ENCODE measurements around the gene RAMP3. TPM values are rescaled to one million over a fixed set of nuclear protein-coding genes. Genes with fewer than 3 reads are reported as not detected.
A peak's percentile ranks its signal among the peaks of the same experiment; 100 is the strongest.

RAMP3 gene
- total RNA-seq, 6 experiments from 2014 or later, result 3.6 to 25.9 (median 23.4) TPM

DNA sequence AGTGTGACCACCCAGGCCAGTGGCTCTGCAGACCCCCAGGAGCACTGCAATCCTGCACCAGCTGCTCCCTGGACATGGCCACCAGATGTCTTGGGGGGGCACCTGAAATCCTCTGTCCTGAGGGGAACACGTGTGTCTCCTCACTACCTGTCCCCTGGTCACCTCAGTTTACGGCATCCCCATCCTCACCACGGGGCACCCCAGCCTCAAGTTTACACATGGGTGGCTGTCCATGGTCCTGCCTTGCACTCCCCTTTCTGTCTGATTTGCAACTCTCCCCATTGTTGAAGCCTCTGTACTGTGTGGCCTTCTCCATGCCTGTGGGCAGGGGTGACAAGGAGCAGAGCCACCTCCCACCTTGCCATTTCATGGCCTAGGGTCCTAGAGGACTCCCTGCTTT is 67.2 kb downstream of the RAMP3 start:
- DNase-seq (no peak), ATAC-seq (no peak)
- TF ChIP-seq, protein P1, sequence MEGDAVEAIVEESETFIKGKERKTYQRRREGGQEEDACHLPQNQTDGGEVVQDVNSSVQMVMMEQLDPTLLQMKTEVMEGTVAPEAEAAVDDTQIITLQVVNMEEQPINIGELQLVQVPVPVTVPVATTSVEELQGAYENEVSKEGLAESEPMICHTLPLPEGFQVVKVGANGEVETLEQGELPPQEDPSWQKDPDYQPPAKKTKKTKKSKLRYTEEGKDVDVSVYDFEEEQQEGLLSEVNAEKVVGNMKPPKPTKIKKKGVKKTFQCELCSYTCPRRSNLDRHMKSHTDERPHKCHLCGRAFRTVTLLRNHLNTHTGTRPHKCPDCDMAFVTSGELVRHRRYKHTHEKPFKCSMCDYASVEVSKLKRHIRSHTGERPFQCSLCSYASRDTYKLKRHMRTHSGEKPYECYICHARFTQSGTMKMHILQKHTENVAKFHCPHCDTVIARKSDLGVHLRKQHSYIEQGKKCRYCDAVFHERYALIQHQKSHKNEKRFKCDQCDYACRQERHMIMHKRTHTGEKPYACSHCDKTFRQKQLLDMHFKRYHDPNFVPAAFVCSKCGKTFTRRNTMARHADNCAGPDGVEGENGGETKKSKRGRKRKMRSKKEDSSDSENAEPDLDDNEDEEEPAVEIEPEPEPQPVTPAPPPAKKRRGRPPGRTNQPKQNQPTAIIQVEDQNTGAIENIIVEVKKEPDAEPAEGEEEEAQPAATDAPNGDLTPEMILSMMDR (IDR thresholded peaks at IDR 0.05), result no peak
- no peak for TF ChIP-seq POLR2A (IDR thresholded peaks at IDR 0.05)
- Histone ChIP-seq H3K27ac (no peak overlapping the region), H3K4me1 (no peaks in the 10 kb centered on the region), H3K4me3 (no peak overlapping the region), H3K27me3 (no peaks in the 10 kb centered on the region), H3K9me3 (no peaks in the 10 kb centered on the region), H3K36me3 (no peaks in the 10 kb centered on the region)
- intact Hi-C loops (cut with DNase I), result no loop called here
- 25% methylated on average over 2 of the region's 3 CpGs for WGBS (ENCODE audit: insufficient coverage, low coverage, low lambda C conversion rate, missing lambda C conversion rate)

DNA sequence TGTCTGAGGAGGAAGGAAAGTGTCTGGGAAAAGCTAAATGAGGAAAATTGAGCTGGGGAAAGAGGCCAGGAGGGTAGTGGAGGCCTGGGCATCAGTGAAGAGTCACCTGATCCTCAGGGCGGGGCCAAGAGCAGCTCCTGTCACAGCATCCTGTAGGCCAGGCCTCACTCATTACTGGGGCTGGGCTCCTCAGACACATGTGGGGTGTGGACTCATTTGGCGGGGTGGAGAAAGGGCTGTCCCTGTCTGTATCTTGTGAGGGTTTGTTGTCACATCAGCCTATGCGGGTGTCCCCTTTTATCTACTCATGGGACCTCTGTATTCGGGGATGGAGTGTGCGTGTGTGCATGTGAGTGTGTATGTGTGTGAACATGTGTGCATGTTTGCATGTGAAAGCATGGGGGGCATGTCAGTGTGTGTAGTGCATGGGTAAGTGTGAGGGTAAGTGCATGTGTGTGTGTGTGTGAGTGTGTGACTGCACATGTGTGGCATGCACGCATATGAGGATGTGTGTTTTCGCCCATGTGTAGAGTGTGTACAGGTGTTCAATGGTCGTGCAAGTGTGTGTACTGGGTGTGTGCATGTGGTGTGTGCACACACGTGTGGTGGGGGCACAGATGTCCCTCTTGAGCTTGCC is 67.8 kb downstream of the RAMP3 start:
- intact Hi-C loops (cut with DNase I), result no loop called here
- no peaks in the 10 kb centered on the region for H3K36me3 ChIP-seq
- DNase-seq, result no peak
- 53% methylated on average over 9 of the region's 9 CpGs for WGBS (ENCODE audit: insufficient coverage, low coverage, low lambda C conversion rate, missing lambda C conversion rate)
- no peak overlapping the region for H3K27ac ChIP-seq
- no peaks in the 10 kb centered on the region for H3K4me1 ChIP-seq
- no peaks in the 10 kb centered on the region for H3K27me3 ChIP-seq
- TF ChIP-seq, protein P1 (IDR thresholded peaks at IDR 0.05), result no peak
- TF ChIP-seq POLR2A (IDR thresholded peaks at IDR 0.05), result no peak
- no peaks in the 10 kb centered on the region for H3K9me3 ChIP-seq
- ATAC-seq, result no peak
- H3K4me3 ChIP-seq, result no peak overlapping the region

DNA sequence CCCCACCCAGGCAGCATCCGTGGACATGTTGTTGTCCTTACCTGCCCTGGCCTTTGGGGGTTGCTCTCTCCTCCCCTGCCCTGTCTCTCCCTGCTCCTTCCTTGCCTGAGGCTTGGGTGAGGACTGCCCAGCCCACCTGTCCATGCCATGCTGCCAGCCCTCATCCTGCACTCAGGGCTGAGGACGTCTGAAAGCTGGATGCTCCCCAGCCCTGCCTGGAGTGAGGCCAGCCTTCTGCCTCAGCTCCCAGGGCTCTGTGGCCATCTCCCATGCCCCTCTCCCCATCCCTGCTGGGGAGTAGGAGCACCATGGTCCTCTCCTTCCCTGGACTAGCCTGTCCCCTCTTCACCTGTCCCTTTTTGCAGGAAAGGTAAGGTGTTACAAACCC is 68.4 kb downstream of the RAMP3 start:
- 80% methylated on average over 1 of the region's 2 CpGs for whole genome bisulfite sequencing (ENCODE audit: insufficient coverage, low coverage, low lambda C conversion rate, missing lambda C conversion rate)
- no peak overlapping the region for H3K4me3 ChIP-seq
- TF ChIP-seq, protein P1 (IDR thresholded peaks at IDR 0.05), result no peak
- TF ChIP-seq POLR2A (IDR thresholded peaks at IDR 0.05), result no peak
- intact Hi-C loops (cut with DNase I), result no loop called here
- H3K4me1 ChIP-seq, result no peaks in the 10 kb centered on the region
- H3K9me3 ChIP-seq, result no peaks in the 10 kb centered on the region
- H3K36me3 ChIP-seq, result no peaks in the 10 kb centered on the region
- no peaks in the 10 kb centered on the region for H3K27me3 ChIP-seq
- H3K27ac ChIP-seq, result no peak overlapping the region
- no peak for ATAC-seq
- DNase-seq, result no peak

DNA sequence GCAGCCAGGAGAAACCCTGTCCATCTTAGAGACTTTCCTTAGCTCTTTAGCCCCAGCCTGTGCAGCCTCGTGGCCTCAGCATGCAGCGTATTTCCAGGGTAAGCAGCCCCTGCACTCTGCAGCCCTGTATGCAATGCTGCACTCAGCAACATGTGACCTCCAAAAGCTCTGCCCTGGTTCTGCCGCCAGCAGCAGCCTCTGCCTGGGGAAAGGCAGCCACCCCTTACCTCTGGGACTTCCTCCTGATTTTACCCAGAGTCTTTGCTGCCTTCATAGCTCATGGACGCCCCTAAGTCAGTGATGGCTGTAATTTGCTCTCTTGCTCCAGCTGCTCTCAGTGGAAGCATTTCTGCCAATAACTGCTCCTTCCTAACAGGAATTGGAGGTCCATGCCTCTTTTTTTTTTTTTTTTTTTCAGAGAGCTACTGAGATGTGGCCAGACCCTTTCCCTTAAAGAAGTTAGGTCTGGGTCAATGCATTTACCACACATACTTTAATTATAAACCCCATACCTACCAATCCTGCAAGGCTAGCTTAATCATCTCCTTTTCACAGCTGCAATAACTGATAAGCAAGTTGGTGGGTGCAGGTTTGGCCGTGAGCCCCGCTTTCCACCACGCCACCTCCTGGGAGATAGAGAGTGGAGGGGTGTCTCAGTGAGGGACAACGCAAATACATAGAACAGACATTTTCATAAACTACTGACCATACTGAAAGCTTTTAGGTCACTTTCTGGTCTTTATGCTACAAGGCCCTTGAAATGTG is 71.7 kb downstream of the RAMP3 start:
- TF ChIP-seq, protein P1 (IDR thresholded peaks at IDR 0.05), result no peak
- TF ChIP-seq POLR2A (IDR thresholded peaks at IDR 0.05), result no peak
- no peak overlapping the region for H3K4me3 ChIP-seq
- no peaks in the 10 kb centered on the region for H3K4me1 ChIP-seq
- 32% methylated on average over 8 of the region's 8 CpGs for WGBS (ENCODE audit: insufficient coverage, low coverage, low lambda C conversion rate, missing lambda C conversion rate)
- no peaks in the 10 kb centered on the region for H3K36me3 ChIP-seq
- intact Hi-C loops (cut with DNase I), result no loop called here
- ATAC-seq (peak in 1 of 4 donors; percentile 37), DNase-seq (no peak)
- H3K9me3 ChIP-seq, result no peaks in the 10 kb centered on the region
- H3K27me3 ChIP-seq, result no peaks in the 10 kb centered on the region
- H3K27ac ChIP-seq, result no peak overlapping the region
